ENCODE measurements around the gene RAB11A.

GRCh38 chr15:65920121-65920520, 50.8 kb downstream of the RAB11A start:
- TF ChIP-seq, protein P1, sequence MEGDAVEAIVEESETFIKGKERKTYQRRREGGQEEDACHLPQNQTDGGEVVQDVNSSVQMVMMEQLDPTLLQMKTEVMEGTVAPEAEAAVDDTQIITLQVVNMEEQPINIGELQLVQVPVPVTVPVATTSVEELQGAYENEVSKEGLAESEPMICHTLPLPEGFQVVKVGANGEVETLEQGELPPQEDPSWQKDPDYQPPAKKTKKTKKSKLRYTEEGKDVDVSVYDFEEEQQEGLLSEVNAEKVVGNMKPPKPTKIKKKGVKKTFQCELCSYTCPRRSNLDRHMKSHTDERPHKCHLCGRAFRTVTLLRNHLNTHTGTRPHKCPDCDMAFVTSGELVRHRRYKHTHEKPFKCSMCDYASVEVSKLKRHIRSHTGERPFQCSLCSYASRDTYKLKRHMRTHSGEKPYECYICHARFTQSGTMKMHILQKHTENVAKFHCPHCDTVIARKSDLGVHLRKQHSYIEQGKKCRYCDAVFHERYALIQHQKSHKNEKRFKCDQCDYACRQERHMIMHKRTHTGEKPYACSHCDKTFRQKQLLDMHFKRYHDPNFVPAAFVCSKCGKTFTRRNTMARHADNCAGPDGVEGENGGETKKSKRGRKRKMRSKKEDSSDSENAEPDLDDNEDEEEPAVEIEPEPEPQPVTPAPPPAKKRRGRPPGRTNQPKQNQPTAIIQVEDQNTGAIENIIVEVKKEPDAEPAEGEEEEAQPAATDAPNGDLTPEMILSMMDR (IDR thresholded peaks at IDR 0.05): no peak
- TF ChIP-seq POLR2A (IDR thresholded peaks at IDR 0.05): no peak

Measured in right lobe of liver (tissue), 4 donors.